Measurements from ENCODE around the gene RERE. TPM values are rescaled to one million over a fixed set of nuclear protein-coding genes. Genes with fewer than 3 reads are reported as not detected.
"Not testable (repeated sequence)": the region's sequence is repeated elsewhere in the genome, so short reads cannot be mapped to it uniquely, and the experiment has no call there.

RERE gene
- total and polyA plus RNA-seq, 2 donors: 69.0 to 168 TPM

- H3K27ac ChIP-seq (ENCODE audit: low read depth): no peak overlapping the region
- WGBS: 82% methylated on average over 9 of the region's 9 CpGs
- no peak for DNase-seq (ENCODE audit: extremely low spot score)
- H3K4me1 ChIP-seq (ENCODE audit: insufficient read depth): peaks cover 4% of the 10 kb centered on the region
- H3K4me3 ChIP-seq (ENCODE audit: low read depth, low read length): no peak overlapping the region
- no peaks in the 10 kb centered on the region for H3K36me3 ChIP-seq (ENCODE audit: insufficient read depth)
These were observed 435.4 kb downstream of the RERE start for GRCh38 chr1:8382051-8382505.

GRCh38 chr1:8381618-8382017 lies 435.8 kb downstream of the RERE start:
- no peak for DNase-seq (ENCODE audit: extremely low spot score)
- no peak overlapping the region for H3K27ac ChIP-seq (ENCODE audit: low read depth)
- WGBS: 46% methylated on average over 8 of the region's 8 CpGs

GRCh38 chr1:8380310-8380709 lies 437.1 kb downstream of the RERE start:
- H3K4me1 ChIP-seq (ENCODE audit: insufficient read depth); H3K4me3 ChIP-seq (ENCODE audit: low read depth, low read length): not testable (repeated sequence)
- WGBS: 78% methylated on average over 6 of the region's 6 CpGs

More at GRCh38 chr1:8381618-8382017, 435.8 kb downstream of the RERE start:
- Histone ChIP-seq H3K4me1 (ENCODE audit: insufficient read depth) (peaks cover 4% of the 10 kb centered on the region), H3K36me3 (ENCODE audit: insufficient read depth) (no peaks in the 10 kb centered on the region), H3K4me3 (ENCODE audit: low read depth, low read length) (no peak overlapping the region)

GRCh38 chr1:8379513-8380186 lies 437.8 kb downstream of the RERE start:
- no peak for DNase-seq (ENCODE audit: extremely low spot score)
- no peaks in the 10 kb centered on the region for H3K36me3 ChIP-seq (ENCODE audit: insufficient read depth)
- H3K4me3 ChIP-seq (ENCODE audit: low read depth, low read length): no peak overlapping the region
- peaks cover 4% of the 10 kb centered on the region for H3K4me1 ChIP-seq (ENCODE audit: insufficient read depth)
- H3K27ac ChIP-seq (ENCODE audit: low read depth): no peak overlapping the region
- WGBS: 82% methylated on average over 14 of the region's 14 CpGs

More at GRCh38 chr1:8380310-8380709, 437.1 kb downstream of the RERE start:
- H3K27ac ChIP-seq (ENCODE audit: low read depth); H3K36me3 ChIP-seq (ENCODE audit: insufficient read depth); DNase-seq (ENCODE audit: extremely low spot score): not testable (repeated sequence)

GRCh38 chr1:8378981-8379470 lies 438.4 kb downstream of the RERE start:
- Histone ChIP-seq H3K4me1 (ENCODE audit: insufficient read depth) (peaks cover 4% of the 10 kb centered on the region), H3K36me3 (ENCODE audit: insufficient read depth) (no peaks in the 10 kb centered on the region), H3K4me3 (ENCODE audit: low read depth, low read length) (no peak overlapping the region), H3K27ac (ENCODE audit: low read depth) (no peak overlapping the region)
- DNase-seq (ENCODE audit: extremely low spot score): no peak
- WGBS: 50% methylated on average over 10 of the region's 10 CpGs

GRCh38 chr1:8378178-8378577 lies 439.3 kb downstream of the RERE start:
- H3K27ac ChIP-seq (ENCODE audit: low read depth): no peak overlapping the region
- DNase-seq (ENCODE audit: extremely low spot score): no peak
- WGBS: 24% methylated on average over 4 of the region's 4 CpGs

GRCh38 chr1:8377271-8377981 lies 440.0 kb downstream of the RERE start:
- Histone ChIP-seq H3K4me3 (ENCODE audit: low read depth, low read length) (no peak overlapping the region), H3K4me1 (ENCODE audit: insufficient read depth) (peaks cover 4% of the 10 kb centered on the region), H3K36me3 (ENCODE audit: insufficient read depth) (no peaks in the 10 kb centered on the region), H3K27ac (ENCODE audit: low read depth) (no peak overlapping the region)
- no peak for DNase-seq (ENCODE audit: extremely low spot score)
- 41% methylated on average over 17 of the region's 17 CpGs for WGBS

More at GRCh38 chr1:8378178-8378577, 439.3 kb downstream of the RERE start:
- no peaks in the 10 kb centered on the region for H3K36me3 ChIP-seq (ENCODE audit: insufficient read depth)
- peaks cover 4% of the 10 kb centered on the region for H3K4me1 ChIP-seq (ENCODE audit: insufficient read depth)
- H3K4me3 ChIP-seq (ENCODE audit: low read depth, low read length): no peak overlapping the region

GRCh38 chr1:8376358-8376840 lies 441.0 kb downstream of the RERE start:
- Histone ChIP-seq H3K36me3 (ENCODE audit: insufficient read depth) (no peaks in the 10 kb centered on the region), H3K4me3 (ENCODE audit: low read depth, low read length) (no peak overlapping the region), H3K4me1 (ENCODE audit: insufficient read depth) (peaks cover 4% of the 10 kb centered on the region), H3K27ac (ENCODE audit: low read depth) (no peak overlapping the region)
- WGBS: 70% methylated on average over 4 of the region's 4 CpGs
- no peak for DNase-seq (ENCODE audit: extremely low spot score)

GRCh38 chr1:8374812-8375211 lies 442.6 kb downstream of the RERE start:
- Histone ChIP-seq H3K4me3 (ENCODE audit: low read depth, low read length) (no peak overlapping the region), H3K4me1 (ENCODE audit: insufficient read depth) (peaks cover 2% of the 10 kb centered on the region), H3K27ac (ENCODE audit: low read depth) (no peak overlapping the region), H3K36me3 (ENCODE audit: insufficient read depth) (no peaks in the 10 kb centered on the region)
- whole genome bisulfite sequencing: 80% methylated on average over 2 of the region's 2 CpGs
- DNase-seq (ENCODE audit: extremely low spot score): no peak

GRCh38 chr1:8374356-8374755 lies 443.1 kb downstream of the RERE start:
- H3K4me3 ChIP-seq (ENCODE audit: low read depth, low read length): no peak overlapping the region
- H3K4me1 ChIP-seq (ENCODE audit: insufficient read depth): peaks cover 2% of the 10 kb centered on the region
- no peaks in the 10 kb centered on the region for H3K36me3 ChIP-seq (ENCODE audit: insufficient read depth)
- WGBS: 74% methylated on average over 5 of the region's 5 CpGs
- DNase-seq (ENCODE audit: extremely low spot score): no peak
- no peak overlapping the region for H3K27ac ChIP-seq (ENCODE audit: low read depth)

- Histone ChIP-seq H3K4me3 (ENCODE audit: low read depth, low read length) (no peak overlapping the region), H3K36me3 (ENCODE audit: insufficient read depth) (no peaks in the 10 kb centered on the region), H3K27ac (ENCODE audit: low read depth) (peak overlapping the region; percentile 42), H3K4me1 (ENCODE audit: insufficient read depth) (peaks cover 2% of the 10 kb centered on the region)
- no peak for DNase-seq (ENCODE audit: extremely low spot score)
- 23% methylated on average over 19 of the region's 19 CpGs for WGBS
These were observed 443.7 kb downstream of the RERE start for GRCh38 chr1:8373581-8374241.

- peaks cover under 1% of the 10 kb centered on the region for H3K4me1 ChIP-seq (ENCODE audit: insufficient read depth)
- no peak overlapping the region for H3K27ac ChIP-seq (ENCODE audit: low read depth)
- no peaks in the 10 kb centered on the region for H3K36me3 ChIP-seq (ENCODE audit: insufficient read depth)
- WGBS: 40% methylated on average over 3 of the region's 3 CpGs
- H3K4me3 ChIP-seq (ENCODE audit: low read depth, low read length): no peak overlapping the region
- DNase-seq (ENCODE audit: extremely low spot score): no peak
These were observed 444.3 kb downstream of the RERE start for GRCh38 chr1:8373125-8373524.

GRCh38 chr1:8371372-8371991 lies 446.0 kb downstream of the RERE start:
- H3K27ac ChIP-seq (ENCODE audit: low read depth): peak overlapping the region; percentile 12
- no peak overlapping the region for H3K4me3 ChIP-seq (ENCODE audit: low read depth, low read length)
- whole genome bisulfite sequencing: 69% methylated on average over 9 of the region's 9 CpGs
- DNase-seq (ENCODE audit: extremely low spot score): no peak
- H3K36me3 ChIP-seq (ENCODE audit: insufficient read depth): no peaks in the 10 kb centered on the region
- H3K4me1 ChIP-seq (ENCODE audit: insufficient read depth): no peaks in the 10 kb centered on the region
